ENCODE results near the gene GOLGA7B. TPM values are rescaled to one million over a fixed set of nuclear protein-coding genes. Genes with fewer than 3 reads are reported as not detected.
"Not testable (repeated sequence)": the region's sequence is repeated elsewhere in the genome, so short reads cannot be mapped to it uniquely, and the experiment has no call there.

Gene GOLGA7B
- total and polyA plus RNA-seq, 9 of the 15 experiments (the other 6 are each of a cell fraction or from before 2014, with no cell fraction given), result 0.03 to 0.07 (median 0.04) TPM; not detected in 3

DNA sequence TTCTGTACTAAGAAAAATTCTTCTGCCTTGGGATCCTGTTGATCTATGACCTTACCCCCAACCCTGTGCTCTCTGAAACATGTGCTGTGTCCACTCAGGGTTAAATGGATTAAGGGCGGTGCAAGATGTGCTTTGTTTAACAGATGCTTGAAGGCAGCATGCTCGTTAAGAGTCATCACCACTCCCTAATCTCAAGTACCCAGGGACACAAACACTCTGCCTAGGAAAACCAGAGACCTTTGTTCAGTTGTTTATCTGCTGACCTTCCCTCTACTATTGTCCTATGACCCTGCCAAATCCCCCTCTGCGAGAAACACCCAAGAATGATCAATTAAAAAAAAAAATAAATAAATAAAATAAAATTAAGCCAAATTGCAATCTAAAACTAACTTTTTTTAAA, 7.5 kb upstream of the GOLGA7B start:
- BruUV-seq (replicated peaks); H3K9me3 ChIP-seq (replicated peaks; ENCODE audit: control insufficient read depth, insufficient read depth, low read depth, low read length): not testable (repeated sequence)

DNA sequence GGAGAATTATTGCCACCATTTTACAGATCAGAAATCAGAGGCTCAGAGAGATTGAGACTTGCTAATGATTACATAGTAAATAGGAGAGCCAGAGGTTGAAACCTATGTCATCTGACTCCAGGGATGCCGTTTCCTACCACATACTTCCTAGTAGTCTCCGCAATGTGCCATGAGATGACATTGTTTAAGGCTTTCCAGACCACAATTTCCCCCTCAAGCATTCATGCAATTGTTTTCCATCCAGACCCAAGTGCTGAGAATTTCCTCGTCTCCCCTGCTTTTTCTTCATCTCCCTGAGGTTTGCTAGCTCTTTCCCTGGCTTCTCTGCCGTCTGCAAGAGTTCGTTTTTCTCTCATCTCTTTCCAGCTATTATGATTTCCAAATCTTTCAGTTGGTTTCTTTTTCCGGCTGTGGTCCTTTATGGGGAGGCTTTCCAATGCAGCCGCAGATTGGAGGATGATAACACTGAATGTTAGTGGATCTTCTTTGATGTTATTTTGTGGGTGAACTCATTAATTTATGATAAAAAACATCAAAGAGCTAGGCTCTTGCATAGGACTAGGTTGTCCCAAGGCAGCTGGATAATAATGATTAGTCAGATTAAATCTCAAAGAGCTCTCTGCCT, 6.9 kb upstream of the GOLGA7B start:
- 5% methylated on average over 5 of the region's 7 CpGs for WGBS (ENCODE audit: insufficient coverage, low coverage, missing lambda C conversion rate)
- H3K9ac ChIP-seq (ENCODE audit: insufficient read depth in 1 of 2, low read depth in 2 of 2, low read length in 2 of 2), result no peak overlapping the region
- FAIRE-seq (no peak), DNase-seq (ENCODE audit: extremely low read depth in 1 of 4, low spot score in 3 of 4) (no peak), ATAC-seq (no peak)
- no peaks in the 10 kb centered on the region for H3K36me3 ChIP-seq (ENCODE audit: control insufficient read depth, insufficient read depth, low read length)
- intact Hi-C loops (cut with micrococcal nuclease) (no loop called here), in situ Hi-C loops (cut with MboI) (no loop called here)
- no peak overlapping the region for H2AFZ ChIP-seq (ENCODE audit: low read depth, low read length)
- no peaks in the 10 kb centered on the region for H3K9me3 ChIP-seq (replicated peaks; ENCODE audit: control insufficient read depth, insufficient read depth, low read depth, low read length)
- H4K20me1 ChIP-seq (replicated peaks; ENCODE audit: control insufficient read depth, insufficient read depth, low read length), result no peaks in the 10 kb centered on the region
- H3K79me2 ChIP-seq (ENCODE audit: control insufficient read depth, insufficient read depth, low read length), result no peaks in the 10 kb centered on the region
- POLR2A ChIA-PET, result interaction anchor here (0.5 to 0.7 kb wide), 3 partner anchors 18 to 381 kb away, joined by 3 to 4 read pairs (median 3); no protein-coding TSS in a partner anchor
- BruUV-seq (replicated peaks), result no TSS peak
- no peaks in the 10 kb centered on the region for H3K9me1 ChIP-seq (ENCODE audit: control insufficient read depth, insufficient read depth, low read length)
- H3K4me1 ChIP-seq (replicated peaks in 1 of 2; ENCODE audit: control insufficient read depth in 2 of 2, insufficient read depth in 2 of 2, low read length in 2 of 2), result peaks cover 7 to 22% of the 10 kb centered on the region in 2 experiments; a peak in 4 of 5 replicates
- H3K4me2 ChIP-seq (ENCODE audit: insufficient read depth, low read length), result no peak overlapping the region
- no peak overlapping the region for H3K4me3 ChIP-seq
- no peak overlapping the region for H3K27ac ChIP-seq (ENCODE audit: extremely low read depth, low read depth, low read length)
- no peaks in the 10 kb centered on the region; a peak in 1 of 5 replicates for H3K27me3 ChIP-seq (ENCODE audit: control insufficient read depth in 2 of 2, insufficient read depth in 2 of 2, low read length in 2 of 2)
- CTCF ChIA-PET (ENCODE audit: low intra/inter-chr PET ratio), result no interaction called here
- TF ChIP-seq ZNF124 (CRISPR knock-in tag; IDR thresholded peaks at IDR 0.05) (no peak), FOXJ3 (CRISPR knock-in tag; IDR thresholded peaks at IDR 0.05) (no peak), GABPB2 (CRISPR knock-in tag; conservative IDR thresholded peaks at IDR 0.05) (no peak), ZNF699 (CRISPR knock-in tag; IDR thresholded peaks at IDR 0.05; ENCODE audit: insufficient replicate concordance) (no peak), CTBP1 (IDR thresholded peaks at IDR 0.05; ENCODE audit: borderline replicate concordance) (no peak)
- TF ChIP-seq, protein P1, sequence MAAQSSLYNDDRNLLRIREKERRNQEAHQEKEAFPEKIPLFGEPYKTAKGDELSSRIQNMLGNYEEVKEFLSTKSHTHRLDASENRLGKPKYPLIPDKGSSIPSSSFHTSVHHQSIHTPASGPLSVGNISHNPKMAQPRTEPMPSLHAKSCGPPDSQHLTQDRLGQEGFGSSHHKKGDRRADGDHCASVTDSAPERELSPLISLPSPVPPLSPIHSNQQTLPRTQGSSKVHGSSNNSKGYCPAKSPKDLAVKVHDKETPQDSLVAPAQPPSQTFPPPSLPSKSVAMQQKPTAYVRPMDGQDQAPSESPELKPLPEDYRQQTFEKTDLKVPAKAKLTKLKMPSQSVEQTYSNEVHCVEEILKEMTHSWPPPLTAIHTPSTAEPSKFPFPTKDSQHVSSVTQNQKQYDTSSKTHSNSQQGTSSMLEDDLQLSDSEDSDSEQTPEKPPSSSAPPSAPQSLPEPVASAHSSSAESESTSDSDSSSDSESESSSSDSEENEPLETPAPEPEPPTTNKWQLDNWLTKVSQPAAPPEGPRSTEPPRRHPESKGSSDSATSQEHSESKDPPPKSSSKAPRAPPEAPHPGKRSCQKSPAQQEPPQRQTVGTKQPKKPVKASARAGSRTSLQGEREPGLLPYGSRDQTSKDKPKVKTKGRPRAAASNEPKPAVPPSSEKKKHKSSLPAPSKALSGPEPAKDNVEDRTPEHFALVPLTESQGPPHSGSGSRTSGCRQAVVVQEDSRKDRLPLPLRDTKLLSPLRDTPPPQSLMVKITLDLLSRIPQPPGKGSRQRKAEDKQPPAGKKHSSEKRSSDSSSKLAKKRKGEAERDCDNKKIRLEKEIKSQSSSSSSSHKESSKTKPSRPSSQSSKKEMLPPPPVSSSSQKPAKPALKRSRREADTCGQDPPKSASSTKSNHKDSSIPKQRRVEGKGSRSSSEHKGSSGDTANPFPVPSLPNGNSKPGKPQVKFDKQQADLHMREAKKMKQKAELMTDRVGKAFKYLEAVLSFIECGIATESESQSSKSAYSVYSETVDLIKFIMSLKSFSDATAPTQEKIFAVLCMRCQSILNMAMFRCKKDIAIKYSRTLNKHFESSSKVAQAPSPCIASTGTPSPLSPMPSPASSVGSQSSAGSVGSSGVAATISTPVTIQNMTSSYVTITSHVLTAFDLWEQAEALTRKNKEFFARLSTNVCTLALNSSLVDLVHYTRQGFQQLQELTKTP (IDR thresholded peaks at IDR 0.05; ENCODE audit: low read depth in 1 of 2, partially characterized antibody in 2 of 2), result no peak
- TF ChIP-seq, protein P2, sequence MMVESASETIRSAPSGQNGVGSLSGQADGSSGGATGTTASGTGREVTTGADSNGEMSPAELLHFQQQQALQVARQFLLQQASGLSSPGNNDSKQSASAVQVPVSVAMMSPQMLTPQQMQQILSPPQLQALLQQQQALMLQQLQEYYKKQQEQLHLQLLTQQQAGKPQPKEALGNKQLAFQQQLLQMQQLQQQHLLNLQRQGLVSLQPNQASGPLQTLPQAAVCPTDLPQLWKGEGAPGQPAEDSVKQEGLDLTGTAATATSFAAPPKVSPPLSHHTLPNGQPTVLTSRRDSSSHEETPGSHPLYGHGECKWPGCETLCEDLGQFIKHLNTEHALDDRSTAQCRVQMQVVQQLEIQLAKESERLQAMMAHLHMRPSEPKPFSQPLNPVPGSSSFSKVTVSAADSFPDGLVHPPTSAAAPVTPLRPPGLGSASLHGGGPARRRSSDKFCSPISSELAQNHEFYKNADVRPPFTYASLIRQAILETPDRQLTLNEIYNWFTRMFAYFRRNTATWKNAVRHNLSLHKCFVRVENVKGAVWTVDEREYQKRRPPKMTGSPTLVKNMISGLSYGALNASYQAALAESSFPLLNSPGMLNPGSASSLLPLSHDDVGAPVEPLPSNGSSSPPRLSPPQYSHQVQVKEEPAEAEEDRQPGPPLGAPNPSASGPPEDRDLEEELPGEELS (CRISPR knock-in tag; IDR thresholded peaks at IDR 0.05; ENCODE audit: borderline replicate concordance), result no peak

More for the DNA sequence above, 7.5 kb upstream of the GOLGA7B start:
- in situ Hi-C loops (cut with MboI); H3K79me2 ChIP-seq (ENCODE audit: control insufficient read depth, insufficient read depth, low read length); H2AFZ ChIP-seq (ENCODE audit: low read depth, low read length); H3K27ac ChIP-seq (ENCODE audit: extremely low read depth, low read depth, low read length); DNase-seq (ENCODE audit: extremely low read depth in 1 of 4, low spot score in 3 of 4); H3K9me1 ChIP-seq (ENCODE audit: control insufficient read depth, insufficient read depth, low read length); intact Hi-C loops (cut with micrococcal nuclease); H3K36me3 ChIP-seq (ENCODE audit: control insufficient read depth, insufficient read depth, low read length); H3K4me3 ChIP-seq; H3K27me3 ChIP-seq (ENCODE audit: control insufficient read depth in 2 of 2, insufficient read depth in 2 of 2, low read length in 2 of 2); ATAC-seq; H3K9ac ChIP-seq (ENCODE audit: insufficient read depth in 1 of 2, low read depth in 2 of 2, low read length in 2 of 2); POLR2A ChIA-PET; H4K20me1 ChIP-seq (replicated peaks; ENCODE audit: control insufficient read depth, insufficient read depth, low read length); H3K4me2 ChIP-seq (ENCODE audit: insufficient read depth, low read length); FAIRE-seq; CTCF ChIA-PET (ENCODE audit: low intra/inter-chr PET ratio): not testable (repeated sequence)
- WGBS (ENCODE audit: insufficient coverage, low coverage, missing lambda C conversion rate), result 11% methylated on average over 1 of the region's 3 CpGs
- peaks cover 7 to 22% of the 10 kb centered on the region in 2 experiments; a peak in 4 of 5 replicates for H3K4me1 ChIP-seq (replicated peaks in 1 of 2; ENCODE audit: control insufficient read depth in 2 of 2, insufficient read depth in 2 of 2, low read length in 2 of 2)
- peak; percentile 23; the same call in 1 of the 2 replicates for TF ChIP-seq NCOR1 (IDR thresholded peaks at IDR 0.05)
- 0 out of 2 replicates have a peak, but pooled peaks have one; percentile 26 for TF ChIP-seq DPF2 (IDR thresholded peaks at IDR 0.05)
- 0 out of 2 replicates have a peak, but pooled peaks have one; percentile 20 for TF ChIP-seq ARID1B (IDR thresholded peaks at IDR 0.05)
- peak; percentile 70 for TF ChIP-seq CBFA2T3 (IDR thresholded peaks at IDR 0.05)
- peak; percentile 56 for TF ChIP-seq CBFA2T2 (conservative IDR thresholded peaks at IDR 0.05)
- TF ChIP-seq SOX6 (IDR thresholded peaks at IDR 0.05), result peak; percentile 69

All from K562 (cell line).